GM18861 (cell line): Measurements from ENCODE around the gene GYPC.

Source experiments
- ATAC-seq: cut with Tn5 transposase; IDR thresholded peaks from one replicate; pipeline ENCODE4 v1.9.1; 2021; ENCODE audit not compliant: unreplicated experiment

GYPC gene

GRCh38 chr2:126649101-126649500, 6.9 kb upstream of the GYPC start:
- no peak for ATAC-seq

DNA sequence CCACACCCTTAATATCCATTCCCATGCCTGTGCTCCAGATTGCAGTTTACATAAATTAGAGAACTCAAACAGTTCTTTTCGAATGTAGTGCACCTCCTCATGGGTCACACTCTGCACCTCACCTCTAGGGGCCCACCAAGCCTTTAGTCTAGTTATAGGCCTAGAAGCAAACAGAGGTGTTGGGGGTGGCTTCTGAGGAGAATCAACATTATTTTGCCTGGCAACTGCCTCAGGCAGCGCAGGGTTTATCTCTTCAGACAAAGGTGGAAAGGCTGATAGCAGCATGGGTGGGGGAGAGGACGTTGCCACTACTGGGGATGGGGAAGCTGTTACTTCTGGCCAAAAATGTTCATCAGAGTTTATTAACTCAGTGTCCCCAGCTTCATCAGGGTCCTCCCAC, 5.0 kb upstream of the GYPC start:
- ATAC-seq = no peak

GRCh38 chr2:126652323-126652891, 3.6 kb upstream of the GYPC start:
- ATAC-seq = no peak

GRCh38 chr2:126653109-126653508, 2.8 kb upstream of the GYPC start:
- no peak for ATAC-seq

DNA sequence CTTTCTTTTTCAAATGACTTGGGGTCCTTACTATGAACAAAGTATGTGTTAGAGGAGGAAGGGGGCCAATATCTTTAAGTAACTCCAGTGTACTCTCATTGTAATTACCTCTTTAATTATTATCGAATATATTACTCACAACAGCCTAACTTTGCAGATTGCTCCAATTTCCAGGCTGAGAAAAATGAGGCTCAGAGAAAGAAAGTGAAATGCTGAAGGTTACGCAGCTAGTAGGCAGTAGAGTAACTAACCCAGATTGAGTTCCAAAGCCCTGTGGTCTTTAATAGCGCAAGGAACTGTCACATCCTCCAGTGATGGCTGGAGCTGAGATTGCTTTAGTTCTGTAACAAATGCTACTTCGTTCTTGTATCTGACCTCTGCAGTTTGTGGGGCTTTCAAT, 2.2 kb upstream of the GYPC start:
- no peak for ATAC-seq

GRCh38 chr2:126655051-126655450, 907 bp upstream of the GYPC start:
- ATAC-seq = no peak

- ATAC-seq = peak; percentile 14
Observed at GRCh38 chr2:126656431-126657147, 631 bp downstream of the GYPC start.

DNA sequence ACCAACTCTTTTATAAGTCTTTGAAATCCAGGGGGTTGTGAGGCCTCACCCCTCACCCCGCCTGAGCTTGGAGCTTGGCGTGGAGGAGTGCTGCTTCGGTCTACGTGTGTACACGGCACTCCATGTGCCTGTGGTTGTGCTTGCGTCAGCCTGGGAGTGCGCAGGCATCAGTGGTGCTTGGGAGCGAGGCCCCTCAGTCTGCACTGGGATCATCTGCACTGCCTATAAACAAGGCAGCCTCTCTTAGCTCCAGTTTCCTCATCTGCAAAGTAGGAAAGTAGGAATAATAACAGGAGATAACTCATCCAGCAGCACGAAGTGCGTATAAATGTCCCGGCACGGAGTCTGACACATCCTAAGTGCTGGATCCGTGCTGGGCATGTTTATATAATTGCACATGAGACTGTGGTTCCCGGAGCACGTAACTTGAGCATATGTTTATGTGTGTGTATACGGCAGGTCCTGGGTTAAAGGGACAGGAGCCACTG, 1.2 kb downstream of the GYPC start:
- ATAC-seq = peak; percentile 19

DNA sequence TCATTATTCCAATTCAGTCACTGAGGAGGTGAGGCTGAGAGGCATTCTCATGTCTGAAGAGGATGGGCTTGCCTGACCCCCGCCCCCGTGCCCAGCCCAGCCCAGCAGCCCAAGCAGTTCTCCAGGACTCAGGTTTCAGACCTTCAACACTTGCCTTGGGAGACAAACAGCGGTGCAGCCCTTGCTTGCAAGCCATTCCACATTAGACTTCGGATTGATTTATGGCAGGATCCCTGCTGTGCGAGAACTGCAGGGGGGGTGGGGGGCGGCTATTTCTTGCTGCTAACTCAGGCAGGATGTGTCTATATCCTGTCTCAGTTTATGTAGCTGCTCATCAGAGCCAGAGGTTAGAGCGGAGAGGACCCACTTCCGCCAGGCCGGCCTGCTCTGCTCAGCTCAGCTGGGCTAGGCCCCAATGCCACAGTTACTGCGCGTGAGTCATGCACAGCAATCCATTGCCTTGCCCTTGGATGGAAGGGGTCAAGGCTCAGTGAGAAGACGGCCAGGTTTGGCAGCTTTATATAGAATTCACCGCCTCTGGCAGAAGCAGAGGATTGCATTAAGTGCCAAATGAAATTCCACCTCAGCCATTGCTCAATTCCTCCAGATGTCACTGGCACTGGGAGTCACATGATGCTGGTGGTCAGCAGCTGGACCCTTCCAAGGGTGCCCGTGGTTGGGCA, 1.8 kb downstream of the GYPC start:
- ATAC-seq = peak; percentile 57

DNA sequence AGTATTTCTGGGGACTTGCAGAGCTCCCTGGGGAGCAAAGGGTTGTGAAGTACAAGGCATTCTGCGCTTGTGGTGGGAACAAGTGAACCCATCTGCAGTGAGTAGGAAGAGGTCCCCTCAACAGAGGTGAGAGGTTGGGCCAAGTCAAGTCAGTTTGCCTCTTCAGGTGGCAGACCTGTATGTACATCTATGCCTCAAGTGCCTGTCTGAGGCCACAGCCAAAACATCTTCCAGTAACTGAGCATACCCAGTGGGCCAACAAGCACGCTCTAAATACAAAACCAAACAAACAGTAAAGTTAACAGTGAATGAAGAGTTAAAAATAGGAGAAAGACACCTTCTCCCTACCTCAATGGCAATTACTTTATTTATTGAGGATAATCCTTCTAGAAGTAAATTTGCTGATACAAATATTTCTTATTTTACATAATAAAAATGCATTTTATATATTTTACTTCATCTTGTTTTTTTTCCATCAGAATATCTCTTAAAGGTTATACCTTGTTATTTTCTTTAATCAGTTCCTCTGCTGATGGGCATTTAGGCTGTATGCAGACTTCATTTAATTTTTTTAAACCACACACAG, 2.5 kb downstream of the GYPC start:
- peak; percentile 4 for ATAC-seq

GRCh38 chr2:126658905-126659561, 3.1 kb downstream of the GYPC start:
- ATAC-seq = peak; percentile 35

- ATAC-seq = no peak
Observed at GRCh38 chr2:126659562-126660467, 3.9 kb downstream of the GYPC start.

GRCh38 chr2:126660971-126661370, 5.0 kb downstream of the GYPC start:
- ATAC-seq = no peak

DNA sequence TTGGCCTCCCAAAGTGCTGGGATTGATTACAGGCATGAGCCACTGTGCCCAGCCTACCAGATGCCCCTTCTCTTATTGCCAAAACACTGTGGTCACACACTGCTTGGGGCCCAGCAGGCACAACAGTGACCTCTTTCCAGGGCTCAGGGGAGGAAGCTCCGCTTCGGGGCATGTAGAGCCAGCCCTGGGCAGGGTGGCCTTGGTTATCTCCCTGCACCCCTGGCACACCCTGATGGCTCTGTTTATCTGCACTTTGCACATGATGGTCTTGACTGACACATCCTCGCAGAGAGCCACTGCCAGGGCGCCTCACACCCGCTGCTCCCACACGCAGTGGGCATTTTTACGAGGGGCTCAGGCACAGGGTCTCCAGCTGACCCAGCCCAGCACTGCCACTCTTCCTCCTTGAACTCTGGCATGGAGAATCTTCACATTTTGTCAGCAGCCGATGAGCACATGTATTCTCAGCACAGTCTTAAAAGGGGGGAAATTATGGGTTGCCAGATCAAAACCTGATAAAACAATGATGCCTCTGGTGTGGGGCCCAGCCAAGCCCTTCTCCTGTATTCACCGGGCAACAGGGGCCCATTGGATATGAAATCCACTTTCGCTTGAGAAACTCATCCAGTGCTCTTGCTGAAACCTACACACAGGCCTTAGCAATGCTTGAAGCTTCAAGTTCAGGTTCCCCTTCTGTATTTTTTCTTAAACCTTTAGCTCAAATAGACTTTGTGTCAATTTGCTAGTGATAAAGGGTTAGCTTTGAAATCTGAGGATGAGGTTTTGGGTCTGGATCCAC, 5.9 kb downstream of the GYPC start:
- ATAC-seq = no peak

DNA sequence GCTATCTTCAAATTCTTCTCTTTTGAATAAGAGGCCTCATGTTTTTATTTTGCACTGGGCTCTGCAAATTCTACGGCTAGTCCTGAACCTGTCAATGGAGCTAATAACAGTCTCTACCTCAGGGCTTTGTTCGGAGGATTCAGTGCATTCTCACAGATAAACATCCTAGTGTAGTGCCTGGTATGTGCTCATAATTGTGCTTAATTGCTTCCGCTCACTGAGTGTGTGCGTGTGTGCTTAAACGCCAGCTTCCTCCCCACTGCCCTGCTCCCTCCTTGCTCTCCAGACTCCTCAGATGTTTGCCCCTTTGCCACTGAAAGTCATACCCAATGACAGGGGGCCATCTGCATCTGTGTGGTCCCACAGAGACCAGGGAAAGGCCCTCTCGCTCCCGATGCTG, 6.7 kb downstream of the GYPC start:
- ATAC-seq = peak; percentile 30

GRCh38 chr2:126663184-126663963, 7.4 kb downstream of the GYPC start:
- ATAC-seq = no peak

DNA sequence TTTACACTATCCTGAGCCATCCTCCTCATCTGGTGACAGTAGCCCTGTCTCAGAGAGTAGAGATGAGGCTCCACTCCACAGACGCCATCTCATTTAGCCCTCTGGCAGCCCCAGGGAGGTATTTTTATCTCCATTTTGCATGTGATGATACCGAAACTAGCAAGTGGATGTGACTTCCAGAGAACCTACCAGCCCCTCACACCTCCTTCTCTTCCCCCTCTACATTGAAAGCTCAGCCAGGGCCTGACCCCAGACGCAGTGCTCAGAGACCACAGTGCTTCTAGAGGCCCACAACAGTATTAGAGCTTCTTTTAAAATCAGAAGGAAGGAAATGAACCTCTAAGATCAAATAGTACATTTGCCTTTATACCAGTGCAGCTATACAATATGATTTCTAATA, 8.3 kb downstream of the GYPC start:
- ATAC-seq = peak; percentile 69

DNA sequence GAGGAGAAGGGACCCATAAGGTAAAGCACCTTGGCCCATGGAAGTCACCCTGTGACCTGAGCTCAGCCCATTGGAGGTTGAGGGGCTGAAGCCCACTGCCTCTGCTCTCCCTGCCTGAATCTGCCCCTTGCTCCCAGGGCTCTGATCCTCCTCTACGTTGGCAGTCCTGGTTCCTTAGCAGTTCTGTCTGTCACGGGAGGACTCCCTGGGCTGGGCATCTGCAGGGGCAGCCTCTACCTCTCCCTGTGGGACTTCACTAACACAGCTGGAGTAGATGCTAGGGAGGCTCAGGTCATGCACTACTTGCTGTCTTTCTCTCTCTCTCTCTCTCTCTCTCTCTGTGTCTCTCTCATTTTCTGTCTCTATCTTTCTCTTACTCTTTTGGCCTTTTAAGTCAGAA, 8.7 kb downstream of the GYPC start:
- peak; percentile 22 for ATAC-seq

GRCh38 chr2:126665483-126665882, 9.5 kb downstream of the GYPC start:
- no peak for ATAC-seq
